Right hindlimb (tissue), 1 donor: ENCODE results near the gene ATP5PF.
"Not testable (repeated sequence)": the region's sequence is repeated elsewhere in the genome, so short reads cannot be mapped to it uniquely, and the experiment has no call there.

Experiments
- DNase-seq: peaks from one replicate; pipeline ENCODE4 v3.0.0-alpha.2; 2018

ATP5PF gene, protein sequence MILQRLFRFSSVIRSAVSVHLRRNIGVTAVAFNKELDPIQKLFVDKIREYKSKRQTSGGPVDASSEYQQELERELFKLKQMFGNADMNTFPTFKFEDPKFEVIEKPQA

DNA sequence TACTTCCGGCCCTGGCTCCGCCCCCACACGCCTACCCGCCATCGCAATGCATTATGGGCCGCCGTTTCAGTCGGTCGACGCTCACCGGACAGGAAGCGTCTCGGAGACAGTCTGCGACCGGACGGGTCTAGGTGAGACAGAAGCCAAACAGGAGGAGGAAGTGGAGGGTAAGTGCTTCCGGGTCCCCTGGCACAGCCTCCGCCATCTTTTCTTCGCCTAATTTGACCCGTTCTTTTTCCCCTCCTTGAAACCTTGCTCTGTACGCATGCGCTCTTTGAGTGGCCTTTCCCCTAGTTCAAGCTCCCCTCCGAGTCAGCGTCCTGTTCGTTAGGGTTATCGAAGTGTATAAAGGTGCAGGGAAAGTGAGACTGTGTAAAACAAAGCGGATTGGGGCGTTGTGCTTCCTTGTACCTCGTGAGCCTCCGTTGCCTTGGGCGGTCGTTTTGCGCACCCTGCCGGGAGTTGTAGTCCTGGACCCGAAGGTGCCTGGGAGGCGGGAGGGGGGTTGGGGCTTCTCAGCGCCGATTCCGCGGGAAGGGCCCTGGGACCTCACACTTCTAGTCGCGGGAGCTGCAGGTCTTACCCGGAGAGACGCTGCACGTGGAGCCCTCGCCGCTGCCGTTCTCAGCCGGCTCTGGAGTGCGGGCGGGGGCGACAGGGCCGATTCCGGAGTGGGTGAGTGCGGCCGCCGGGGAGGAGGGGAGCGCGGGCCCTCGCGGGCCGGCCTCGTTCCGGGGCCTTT lies at the start of gene ATP5PF, which contains the start of gene GABPA:
Gene ATP5PF, minus strand, starts transcription at position 1 of the 742 bp plus-strand sequence. CDS start 5,110 bp downstream, outside the sequence.
Gene GABPA, plus strand, starts transcription at position 69 of the 742 bp plus-strand sequence. CDS start 6,627 bp downstream, outside the sequence.
- DNase-seq: peak; percentile 96

DNA sequence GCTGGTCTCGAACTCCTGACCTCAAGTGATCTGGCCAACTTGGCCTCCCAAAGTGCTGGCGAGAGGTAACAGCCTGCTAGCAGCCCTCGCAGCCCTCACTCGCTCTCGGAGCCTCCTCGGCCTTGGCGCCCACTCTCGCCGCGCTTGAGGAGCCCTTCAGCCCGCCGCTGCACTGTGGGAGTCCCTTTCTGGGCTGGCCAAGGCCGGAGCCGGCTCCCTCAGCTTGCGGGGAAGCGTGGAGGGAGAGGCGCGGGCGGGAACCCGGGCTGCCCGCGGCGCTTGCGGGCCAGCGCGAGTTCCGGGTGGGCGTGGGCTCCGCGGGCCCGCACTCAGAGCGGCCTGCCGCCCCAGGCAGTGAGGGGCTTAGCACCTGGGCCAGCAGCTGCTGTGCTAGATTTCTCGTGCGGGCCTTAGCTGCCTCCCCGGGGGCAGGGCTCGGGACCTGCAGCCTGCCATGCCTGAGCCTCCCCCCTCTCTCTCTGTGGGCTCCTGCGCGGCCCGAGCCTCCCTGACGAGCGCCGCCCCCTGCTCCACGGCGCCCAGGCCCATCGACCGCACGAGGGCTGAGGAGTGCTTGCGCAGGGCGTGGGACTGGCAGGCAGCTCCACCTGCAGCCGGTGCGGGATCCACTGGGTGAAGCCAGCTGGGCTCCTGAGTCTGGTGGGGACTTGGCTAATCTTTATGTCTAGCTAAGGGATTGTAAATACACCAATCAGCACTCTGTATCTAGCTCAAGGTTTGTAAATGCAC lies 43.6 kb upstream of the ATP5PF start:
- DNase-seq: not testable (repeated sequence)

DNA sequence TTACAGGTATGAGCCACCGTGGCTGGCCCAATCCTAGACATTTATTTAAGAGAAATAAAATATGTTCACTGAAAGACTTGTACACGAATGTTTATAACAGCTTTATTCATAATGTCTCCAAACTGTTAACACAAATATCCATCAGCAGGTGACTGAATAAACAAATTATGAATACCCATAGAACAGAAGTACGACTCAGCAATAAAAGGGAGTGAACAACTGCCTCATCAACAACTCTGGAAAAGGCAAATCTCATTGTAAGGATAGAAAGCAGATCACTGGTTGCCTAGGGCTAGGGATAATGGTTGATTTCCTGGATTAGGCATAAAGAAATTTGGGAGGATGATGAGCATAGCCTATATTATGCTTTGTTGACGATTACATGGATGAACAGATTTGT lies 41.7 kb upstream of the ATP5PF start:
- DNase-seq: no peak

DNA sequence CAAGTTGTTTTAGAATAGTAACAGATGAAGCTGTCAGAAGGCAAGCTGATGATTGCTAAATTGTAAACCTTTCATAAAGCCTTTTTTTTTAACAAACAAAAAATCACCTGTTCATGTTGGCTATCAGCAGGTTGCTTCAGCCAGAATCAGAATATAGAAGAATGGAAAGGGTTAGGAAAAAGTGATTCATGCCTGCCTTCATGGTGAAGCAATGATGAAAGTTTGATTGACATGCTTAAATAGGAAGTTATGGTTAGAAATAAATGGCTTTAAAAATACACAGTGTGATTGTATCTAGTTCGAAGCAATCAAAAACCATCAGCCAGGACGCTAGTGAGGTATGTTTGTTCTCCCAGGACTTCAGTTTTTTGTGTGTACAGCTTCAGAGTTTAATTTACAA lies 38.0 kb upstream of the ATP5PF start:
- no peak for DNase-seq

DNA sequence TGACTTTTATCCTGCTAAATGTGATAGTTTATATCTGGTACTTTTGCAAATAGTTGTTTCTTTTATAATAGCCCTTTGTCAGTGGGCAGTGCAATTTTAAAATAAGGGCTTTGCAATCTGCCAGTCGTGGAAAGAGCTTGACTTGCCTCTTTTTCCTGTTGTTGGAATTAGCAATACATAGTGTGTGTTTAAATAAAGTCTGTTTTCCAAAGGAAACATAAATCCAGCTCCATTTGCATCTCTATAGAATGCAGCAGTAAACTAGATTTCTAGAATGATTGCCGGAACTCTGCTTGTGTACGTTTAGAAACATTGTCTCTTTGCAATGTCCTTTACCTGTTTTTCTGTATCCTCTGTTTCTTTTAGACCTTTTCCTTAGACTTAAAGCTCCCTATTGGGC lies 33.2 kb upstream of the ATP5PF start:
- no peak for DNase-seq

DNA sequence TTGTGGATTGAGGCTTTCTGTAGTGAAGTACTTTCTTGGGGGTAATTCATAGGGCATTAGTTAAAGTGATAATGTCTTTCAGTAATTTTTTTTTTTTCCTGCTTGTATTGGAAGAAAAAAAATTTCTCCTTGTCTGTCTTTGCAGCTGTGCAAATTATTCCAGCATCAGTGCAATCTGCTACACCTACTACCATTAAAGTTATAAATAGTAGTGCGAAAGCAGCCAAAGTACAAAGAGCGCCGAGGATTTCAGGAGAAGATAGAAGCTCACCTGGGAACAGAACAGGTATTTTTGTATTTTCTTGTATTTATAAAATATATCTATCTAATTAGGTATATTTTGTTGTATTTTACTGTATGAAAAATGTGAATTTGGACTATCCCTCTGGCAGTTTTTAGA lies 29.4 kb upstream of the ATP5PF start:
- DNase-seq: no peak

GRCh38 chr21:25760677-25761076 lies 26.0 kb upstream of the ATP5PF start:
- DNase-seq: no peak

GRCh38 chr21:25760061-25760460 lies 25.4 kb upstream of the ATP5PF start:
- DNase-seq: no peak

GRCh38 chr21:25759573-25759972 lies 24.9 kb upstream of the ATP5PF start:
- no peak for DNase-seq

DNA sequence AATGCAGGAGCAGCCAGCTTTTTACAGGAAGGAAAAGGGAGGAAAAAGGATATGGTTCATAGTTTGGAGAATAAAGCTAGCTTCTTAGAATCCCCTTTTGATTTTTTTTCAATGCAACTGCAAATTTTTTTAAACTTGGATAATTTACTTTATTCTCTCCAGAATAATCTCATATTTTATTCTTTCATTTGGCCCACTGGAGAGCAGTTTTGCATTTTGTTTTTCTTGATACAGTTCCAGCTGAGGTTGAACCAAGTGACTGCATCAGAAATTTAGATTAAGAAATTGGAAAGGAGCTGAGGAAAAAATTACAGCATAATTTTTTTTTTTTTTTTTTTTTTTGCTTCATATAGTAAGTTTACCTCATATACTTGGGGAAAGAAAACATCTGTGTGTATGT lies 22.8 kb upstream of the ATP5PF start:
- DNase-seq: no peak

DNA sequence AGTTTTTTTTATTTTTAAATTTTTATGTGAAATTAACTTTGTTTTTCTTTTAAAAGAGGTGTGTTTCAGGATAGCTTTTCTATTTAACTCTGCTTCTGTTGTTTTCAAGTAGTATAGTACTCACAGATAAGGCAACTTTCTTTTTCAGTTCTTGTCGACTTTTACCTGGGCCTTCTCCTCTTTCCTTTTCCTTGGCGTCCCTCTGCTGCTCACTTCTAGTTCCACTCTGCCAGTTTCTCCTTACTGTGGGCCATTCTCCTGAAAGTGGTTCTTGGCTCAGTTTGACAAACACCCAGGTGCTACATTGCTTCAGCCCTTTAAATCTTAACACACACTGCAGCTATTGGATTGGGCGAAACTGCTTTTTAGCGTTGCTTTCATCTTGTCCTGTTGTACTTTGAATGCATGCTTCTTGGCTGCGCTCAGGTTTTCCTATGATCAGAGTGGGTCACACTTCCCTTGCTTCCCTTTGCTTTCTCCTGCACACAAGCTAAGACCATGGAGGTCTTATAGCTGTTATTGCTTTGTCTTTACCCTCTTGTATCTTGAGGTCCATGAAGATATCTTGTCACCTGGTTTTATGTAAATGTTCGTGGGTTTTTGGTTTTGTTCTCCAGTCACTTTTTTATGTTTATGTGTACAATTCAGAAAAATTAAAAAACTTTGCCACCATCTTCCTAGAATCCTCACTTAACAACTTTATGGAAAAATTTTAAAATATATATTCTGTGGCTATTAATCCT lies 21.7 kb upstream of the ATP5PF start:
- DNase-seq: no peak

- no peak for DNase-seq
Observed at GRCh38 chr21:25752416-25752815, 17.7 kb upstream of the ATP5PF start.

DNA sequence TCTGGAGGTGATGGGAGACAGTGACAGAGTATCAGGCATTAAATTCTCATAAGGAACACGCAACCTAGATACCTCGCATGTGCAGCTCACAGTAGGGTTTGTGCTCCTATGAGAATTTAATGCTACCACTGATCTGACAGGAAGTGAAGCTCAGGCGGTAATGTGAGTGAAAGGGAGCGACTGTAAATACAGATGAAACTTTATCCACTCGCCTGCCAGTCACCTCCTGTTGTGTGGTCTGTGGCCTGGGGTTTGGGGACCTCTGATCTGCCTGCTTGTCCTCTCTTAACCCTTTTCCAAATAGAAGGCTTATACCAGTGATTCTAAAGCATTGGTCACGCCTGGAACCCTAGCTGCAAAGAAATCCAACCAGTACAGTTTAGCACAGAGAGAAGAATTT lies 15.4 kb upstream of the ATP5PF start:
- no peak for DNase-seq

DNA sequence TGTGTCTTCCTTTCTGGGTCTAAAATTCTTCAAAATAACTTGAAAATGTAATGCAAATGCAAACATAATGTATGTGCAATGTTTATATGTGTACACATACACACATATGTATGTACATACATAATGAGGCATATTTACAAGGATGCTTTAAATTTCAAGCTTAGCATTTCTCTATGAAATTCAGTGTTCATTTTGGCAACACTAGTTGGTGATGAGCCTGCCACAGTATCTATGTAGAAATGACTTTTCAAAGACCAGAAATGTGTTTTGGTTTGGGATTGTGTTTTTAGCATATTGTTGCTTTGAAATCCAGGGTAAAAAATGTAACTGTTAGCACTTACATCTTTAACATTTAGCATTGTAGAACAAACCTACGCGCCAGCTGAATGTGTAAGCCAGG lies 10.2 kb upstream of the ATP5PF start:
- DNase-seq: no peak

DNA sequence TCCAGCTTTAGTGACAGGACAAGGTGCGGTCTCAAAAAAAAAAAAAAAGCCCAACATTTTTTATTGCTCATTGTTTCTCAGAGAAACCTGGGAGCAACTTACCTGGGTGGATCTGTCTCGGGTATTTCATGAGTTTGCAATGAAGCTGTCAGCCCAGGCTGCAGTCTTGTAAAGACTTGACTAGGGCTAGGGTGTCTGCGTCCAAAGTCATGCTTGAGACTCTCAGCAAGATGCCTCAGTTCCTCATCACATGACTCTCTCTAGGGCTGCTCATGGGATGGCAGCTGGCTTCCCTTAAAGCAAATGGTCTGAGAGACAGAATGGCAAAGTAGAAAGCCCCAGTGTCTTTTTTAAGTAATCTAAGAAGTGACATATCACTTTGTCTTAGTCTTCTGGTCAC lies 8.2 kb upstream of the ATP5PF start:
- no peak for DNase-seq

- DNase-seq: no peak
Observed at GRCh38 chr21:25737421-25737820, 2.7 kb upstream of the ATP5PF start.

DNA sequence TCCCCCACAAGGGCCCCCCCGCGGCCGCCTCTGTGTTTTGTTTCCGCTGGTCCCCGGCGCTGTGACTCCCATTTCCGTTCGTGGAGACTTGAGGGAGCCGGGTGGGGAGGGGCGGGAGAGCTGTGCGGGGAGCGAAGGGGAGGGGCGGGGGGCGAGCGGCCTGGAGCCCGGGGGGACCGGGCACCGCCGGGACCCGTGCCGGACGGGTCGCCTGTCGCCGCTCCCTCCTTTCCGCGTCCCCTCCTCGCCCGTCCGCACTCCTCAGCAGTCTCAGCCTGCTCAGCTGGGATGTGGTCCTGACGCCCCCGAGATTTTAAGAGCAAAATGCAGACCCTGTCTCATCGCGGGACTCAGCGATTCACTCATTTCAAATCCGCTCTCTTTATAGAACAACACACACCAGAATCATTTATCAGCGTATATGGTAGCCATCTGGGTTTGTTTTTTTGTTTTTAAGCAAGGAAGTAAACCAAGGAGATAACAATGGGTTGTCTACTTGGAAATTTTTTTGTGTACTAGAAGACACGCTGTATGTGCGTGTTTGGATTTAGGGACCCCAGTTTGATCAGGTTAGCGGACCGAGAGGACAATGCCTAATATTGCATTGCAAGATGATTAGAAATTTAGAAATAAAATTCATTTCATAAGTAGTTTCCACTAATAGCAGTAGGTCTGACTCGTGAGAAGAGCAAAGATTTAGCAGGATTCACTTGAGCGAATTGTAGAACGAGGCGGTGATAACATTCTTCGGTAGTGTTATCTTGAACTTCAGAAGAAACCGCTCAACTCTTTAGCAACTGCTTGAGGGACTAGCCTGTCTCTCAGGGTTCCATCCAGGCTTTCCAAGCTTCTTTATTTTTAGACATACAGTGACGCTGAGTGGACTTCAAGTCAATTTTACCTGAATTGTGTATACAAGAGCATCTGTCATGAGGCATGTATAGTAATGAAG lies 1.2 kb upstream of the ATP5PF start:
- peak; percentile 92 for DNase-seq

- no peak for DNase-seq
Observed at GRCh38 chr21:25734654-25734903, 125 bp downstream of the ATP5PF start.

DNA sequence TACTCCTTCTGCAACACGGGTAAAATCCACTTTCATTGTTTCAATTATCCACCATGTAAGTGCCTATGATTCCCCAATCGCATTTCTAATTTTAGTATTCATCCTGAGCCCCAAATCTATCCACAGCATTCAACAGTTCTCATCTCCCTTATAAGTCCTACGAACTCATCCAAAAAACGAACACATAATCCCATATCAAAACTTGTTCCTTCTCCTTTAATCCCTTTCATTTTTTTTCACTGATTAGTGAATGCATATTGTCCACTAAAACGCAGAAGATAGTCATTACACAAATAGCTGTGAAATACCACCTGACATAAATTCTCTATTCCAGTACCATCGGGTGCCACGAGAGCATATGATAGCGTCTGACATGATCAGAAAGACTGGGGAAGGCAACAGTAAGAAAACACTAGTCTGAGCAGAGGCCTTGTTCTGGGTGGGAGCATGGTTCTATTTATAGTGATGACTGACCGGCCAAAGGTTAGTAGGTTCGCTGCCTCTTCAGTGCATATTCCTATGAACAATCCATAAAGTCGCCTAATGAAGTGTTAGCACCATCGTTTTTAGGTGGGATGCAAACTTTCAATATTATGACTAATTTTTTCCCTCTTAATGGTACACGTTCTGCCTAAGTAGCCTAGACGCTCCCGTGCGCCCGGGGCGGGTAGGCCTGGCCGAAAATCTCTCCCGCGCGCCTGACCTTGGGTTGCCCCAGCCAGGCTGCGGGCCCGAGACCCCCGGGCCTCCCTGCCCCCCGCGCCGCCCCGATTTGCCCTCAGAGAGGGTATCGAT lies 648 bp downstream of the ATP5PF start:
- no peak for DNase-seq

DNA sequence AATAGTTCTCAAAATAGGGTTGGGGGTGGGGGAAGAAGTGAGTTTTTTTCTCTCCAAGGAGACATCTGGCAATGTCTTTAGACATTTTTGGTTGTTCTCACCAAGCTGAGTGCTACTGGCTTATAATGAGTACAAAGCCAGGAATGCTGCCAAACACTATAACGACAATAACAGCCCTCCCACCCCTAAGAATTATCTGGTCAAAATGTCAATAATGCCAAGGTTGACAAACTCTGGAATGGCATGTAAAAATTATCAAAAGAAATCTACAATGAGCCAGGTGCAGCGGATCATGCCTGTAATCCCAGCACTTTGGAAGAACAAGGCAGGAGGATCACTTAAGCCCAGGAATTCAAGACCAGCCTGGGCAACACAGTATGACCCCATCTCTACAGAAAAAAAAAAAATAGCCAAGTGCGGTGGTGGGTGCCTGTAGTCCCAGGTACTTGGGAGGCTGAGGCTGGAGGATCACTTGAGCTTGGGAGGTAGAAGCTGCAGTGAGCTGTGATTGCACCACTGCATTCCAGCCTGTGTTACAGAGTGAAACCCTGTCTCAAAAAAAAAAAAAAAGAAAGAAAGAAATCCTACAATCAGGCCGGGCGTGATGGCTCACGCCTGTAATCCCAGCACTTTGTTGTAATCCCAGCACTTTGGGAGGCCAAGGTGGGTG lies 2.5 kb downstream of the ATP5PF start:
- DNase-seq: no peak

- DNase-seq: no peak
Observed at GRCh38 chr21:25722631-25723030, 12.1 kb downstream of the ATP5PF start.
